Activated CD8-positive, alpha-beta memory T cell treated with anti-CD3 and anti-CD28 coated beads, Interleukin-2, amount 50 U/mL, for 24 hours (primary cell): ENCODE results near the gene PMEL.
"Not testable (repeated sequence)": the region's sequence is repeated elsewhere in the genome, so short reads cannot be mapped to it uniquely, and the experiment has no call there.

Source experiments
- DNase-seq: peaks from one replicate; pipeline ENCODE4 v3.0.0-alpha.2; 2020; ENCODE audit errors: extremely low read depth

PMEL gene

GRCh38 chr12:55983232-55983842, 17.5 kb upstream of the PMEL start:
- DNase-seq: no peak

GRCh38 chr12:55982319-55982936, 16.6 kb upstream of the PMEL start:
- DNase-seq: no peak

DNA sequence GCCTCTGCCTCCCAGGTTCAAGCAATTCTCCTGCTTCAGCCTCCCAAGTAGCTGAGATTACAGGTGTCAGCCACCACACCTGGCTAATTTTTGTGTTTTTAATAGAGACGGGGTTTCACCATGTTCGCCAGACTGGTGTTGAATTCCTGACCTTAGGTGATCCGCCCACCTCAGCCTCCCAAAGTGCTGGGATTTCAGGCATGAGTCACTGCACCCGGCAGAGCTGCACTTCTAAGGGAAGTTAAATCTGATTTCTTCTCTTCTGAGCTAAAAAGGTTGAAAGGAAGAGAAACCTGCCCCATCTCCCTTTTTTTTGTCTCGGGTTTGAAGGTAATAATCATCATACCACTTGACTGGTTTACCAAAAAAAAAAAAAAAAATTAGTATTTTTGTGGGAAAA, 16.0 kb upstream of the PMEL start:
- DNase-seq: not testable (repeated sequence)

DNA sequence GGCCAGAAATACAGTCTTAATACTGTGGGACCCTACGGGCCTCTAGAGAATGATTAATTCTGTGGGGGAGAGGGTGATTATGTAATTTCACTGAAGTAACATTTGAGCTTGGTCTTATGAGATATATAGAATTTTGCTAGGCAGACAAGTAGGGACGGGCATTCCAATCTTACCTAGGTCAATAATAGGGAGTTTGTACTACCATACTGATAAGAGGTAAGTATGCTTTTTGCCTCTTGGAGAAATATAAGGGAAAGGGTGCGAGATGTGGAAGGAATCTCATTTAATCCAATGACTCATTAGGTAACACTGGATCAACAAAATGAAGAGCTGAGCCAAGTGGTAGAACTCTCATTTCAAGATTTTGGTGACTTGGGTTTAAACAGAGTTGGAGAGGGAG, 13.2 kb upstream of the PMEL start:
- DNase-seq: no peak

GRCh38 chr12:55978393-55978792, 12.6 kb upstream of the PMEL start:
- DNase-seq: no peak

GRCh38 chr12:55974308-55974730, 8.5 kb upstream of the PMEL start:
- DNase-seq: no peak

- peak; percentile 96 for DNase-seq
Measured at GRCh38 chr12:55973599-55974307, 7.9 kb upstream of the PMEL start, which contains the start of gene RAB5B. Gene RAB5B (plus strand): TSS chr12:55974078. CDS start chr12:55986961, 12,883 bp downstream.

GRCh38 chr12:55972911-55973598, 7.2 kb upstream of the PMEL start:
- DNase-seq: no peak

- DNase-seq: no peak
Measured at GRCh38 chr12:55972456-55972855, 6.6 kb upstream of the PMEL start.

DNA sequence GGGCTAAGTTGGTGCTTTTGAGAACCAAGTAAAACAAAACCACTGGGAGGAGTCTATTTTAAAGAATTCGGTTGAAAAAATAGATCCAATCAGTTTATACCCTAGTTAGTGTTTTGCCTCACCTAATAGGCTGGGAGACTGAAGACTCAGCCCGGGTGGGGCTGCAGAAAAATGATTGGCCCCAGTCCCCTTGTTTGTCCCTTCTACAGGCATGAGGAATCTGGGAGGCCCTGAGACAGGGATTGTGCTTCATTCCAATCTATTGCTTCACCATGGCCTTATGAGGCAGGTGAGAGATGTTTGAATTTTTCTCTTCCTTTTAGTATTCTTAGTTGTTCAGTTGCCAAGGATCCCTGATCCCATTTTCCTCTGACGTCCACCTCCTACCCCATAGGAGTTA, 6.2 kb upstream of the PMEL start:
- DNase-seq: no peak

DNA sequence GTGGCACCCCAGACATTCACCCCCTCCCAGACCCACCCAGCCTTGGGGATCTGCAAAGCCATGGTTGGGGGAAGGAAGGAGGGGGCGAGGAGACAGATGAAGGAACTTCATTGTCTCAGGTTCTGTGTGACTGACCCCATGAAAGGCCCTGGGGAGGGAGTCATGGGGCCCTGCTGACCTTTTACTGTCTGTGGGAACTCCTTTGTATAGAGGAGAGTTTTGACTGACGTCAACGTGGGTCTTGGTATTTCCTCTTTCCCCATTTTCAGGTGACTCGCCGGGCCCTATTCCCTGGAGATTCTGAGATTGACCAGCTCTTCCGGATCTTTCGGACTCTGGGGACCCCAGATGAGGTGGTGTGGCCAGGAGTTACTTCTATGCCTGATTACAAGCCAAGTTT, 4.9 kb upstream of the PMEL start:
- DNase-seq: no peak

- DNase-seq: no peak
Measured at GRCh38 chr12:55969356-55969755, 3.5 kb upstream of the PMEL start.

DNA sequence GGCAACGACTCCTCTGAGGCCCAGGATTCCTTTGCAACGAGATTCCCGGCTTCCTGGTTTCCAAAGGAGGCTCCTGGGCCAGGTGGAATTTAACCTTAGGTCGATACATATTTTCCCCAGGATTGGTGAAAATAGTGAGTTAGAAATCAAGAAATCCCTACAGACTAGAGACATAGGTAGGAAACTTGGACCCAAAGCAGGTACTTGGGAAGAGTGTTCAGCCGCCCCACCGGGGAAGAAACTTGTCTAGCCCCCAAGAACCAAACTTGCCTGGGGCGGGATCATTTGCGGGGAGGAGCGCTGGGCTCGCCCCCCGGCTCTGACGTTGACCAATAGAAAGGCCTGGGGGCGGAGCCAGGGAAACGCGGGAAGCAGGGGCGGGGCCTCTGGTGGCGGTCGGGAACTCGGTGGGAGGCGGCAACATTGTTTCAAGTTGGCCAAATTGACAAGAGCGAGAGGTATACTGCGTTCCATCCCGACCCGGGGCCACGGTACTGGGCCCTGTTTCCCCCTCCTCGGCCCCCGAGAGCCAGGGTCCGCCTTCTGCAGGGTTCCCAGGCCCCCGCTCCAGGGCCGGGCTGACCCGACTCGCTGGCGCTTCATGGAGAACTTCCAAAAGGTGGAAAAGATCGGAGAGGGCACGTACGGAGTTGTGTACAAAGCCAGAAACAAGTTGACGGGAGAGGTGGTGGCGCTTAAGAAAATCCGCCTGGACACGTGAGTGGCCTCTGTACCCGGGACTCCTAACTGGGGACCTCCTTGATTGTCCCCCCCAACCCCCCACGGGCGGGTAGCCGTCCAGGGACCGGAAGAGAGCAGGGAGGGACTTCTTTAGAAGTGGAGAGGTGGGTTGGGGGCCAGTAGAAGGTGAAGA, 803 bp upstream of the PMEL start, which contains the start of gene CDK2:
CDK2 (plus strand) TSS at position 423 of the 874 bp plus-strand sequence; CDS start at position 602, 179 bp downstream.
- peak; percentile 70 for DNase-seq

DNA sequence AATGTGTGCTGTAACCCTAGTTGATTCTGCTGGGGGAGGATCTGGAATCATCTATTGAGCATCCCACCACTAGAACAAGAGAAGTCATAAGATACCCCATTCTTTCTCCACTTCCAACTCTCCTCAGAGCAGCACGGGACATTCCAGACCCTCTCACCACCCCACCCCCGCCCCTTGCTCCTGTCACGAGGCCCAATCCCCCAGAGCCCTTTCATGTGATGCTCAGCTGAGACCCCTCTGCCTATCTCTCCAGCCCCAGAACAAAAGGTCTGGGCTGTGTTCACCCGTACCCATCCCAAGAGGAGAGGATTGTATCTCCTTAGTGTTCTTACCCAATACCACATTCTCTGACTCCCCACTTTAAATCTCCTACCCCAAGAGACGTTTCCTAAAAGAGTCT, 602 bp downstream of the PMEL start:
- no peak for DNase-seq

DNA sequence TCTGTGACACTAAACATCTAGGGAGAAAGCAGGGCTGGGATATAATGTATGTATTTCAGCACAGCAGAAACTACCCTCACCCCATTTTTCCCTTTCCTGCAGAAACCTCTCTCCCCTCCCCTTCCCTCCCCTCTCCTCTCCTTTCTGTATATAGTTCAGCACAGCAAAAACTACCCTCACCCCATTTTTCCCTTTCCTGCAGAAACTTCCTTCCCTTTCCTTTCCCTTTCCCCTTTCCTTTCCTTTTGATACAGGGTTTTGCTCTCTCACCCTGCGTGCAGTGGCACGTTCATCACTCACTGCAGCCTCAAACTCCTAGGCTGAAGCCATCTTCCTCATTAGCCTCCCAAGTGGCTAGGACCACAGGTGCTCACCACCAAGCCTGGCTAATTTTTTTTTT, 2.1 kb downstream of the PMEL start:
- no peak for DNase-seq

- DNase-seq: no peak
Measured at GRCh38 chr12:55957106-55957859, 8.6 kb downstream of the PMEL start.

- DNase-seq: no peak
Measured at GRCh38 chr12:55955800-55956508, 9.9 kb downstream of the PMEL start.

DNA sequence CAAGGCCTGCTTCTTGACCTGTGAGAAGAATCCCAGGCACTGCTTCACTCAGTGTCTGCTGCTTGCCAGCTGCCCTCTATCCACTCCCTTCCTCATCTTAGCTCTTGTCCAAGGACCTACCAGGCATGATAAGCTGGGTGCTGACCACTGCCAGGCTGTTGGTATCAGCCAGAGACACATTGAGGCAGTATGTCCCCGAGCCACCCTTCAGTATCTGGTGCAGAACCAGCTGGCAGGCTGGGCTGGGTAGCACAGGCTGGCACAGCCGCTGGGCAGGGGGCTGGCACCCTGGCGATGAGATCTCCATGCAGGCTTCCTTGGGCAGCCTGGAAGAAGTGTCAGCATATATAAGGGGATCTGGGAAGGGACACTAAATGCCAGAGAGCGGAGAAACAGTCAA, 10.5 kb downstream of the PMEL start:
- no peak for DNase-seq

DNA sequence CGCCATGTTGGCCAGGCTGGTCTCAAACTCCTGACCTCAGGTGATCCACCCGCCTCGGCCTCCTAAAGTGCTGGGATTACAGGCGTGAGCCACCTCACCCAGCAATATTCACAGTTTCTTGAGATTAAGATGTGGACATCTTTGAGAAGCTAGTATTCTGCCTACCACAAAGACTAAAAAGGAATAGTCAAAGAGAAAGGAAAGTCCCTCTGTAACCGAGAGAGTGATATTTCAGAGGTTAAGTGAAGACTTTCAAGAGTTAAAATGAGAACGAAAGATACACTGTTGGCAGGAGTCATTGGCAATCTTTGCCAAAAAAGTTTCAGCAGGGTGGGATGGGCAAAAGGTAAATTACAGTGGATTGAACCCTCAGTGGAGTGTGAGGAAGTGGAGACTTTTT, 19.3 kb downstream of the PMEL start:
- no peak for DNase-seq

- no peak for DNase-seq
Measured at GRCh38 chr12:55942577-55943136, 23.2 kb downstream of the PMEL start.
